MV-4-11 (cell line): ENCODE data around the gene DENND4A.

Source experiments
- DNase-seq: peaks from one replicate; lab custom pipeline; 2025; lab: John Stamatoyannopoulos, UW

The DENND4A gene

GRCh38 chr15:65792138-65792987 is at the start of gene DENND4A:
DENND4A (minus strand) TSS chr15:65792293; CDS start chr15:65756450, 35,843 bp downstream.
- DNase-seq, result peak; percentile 97

DNA sequence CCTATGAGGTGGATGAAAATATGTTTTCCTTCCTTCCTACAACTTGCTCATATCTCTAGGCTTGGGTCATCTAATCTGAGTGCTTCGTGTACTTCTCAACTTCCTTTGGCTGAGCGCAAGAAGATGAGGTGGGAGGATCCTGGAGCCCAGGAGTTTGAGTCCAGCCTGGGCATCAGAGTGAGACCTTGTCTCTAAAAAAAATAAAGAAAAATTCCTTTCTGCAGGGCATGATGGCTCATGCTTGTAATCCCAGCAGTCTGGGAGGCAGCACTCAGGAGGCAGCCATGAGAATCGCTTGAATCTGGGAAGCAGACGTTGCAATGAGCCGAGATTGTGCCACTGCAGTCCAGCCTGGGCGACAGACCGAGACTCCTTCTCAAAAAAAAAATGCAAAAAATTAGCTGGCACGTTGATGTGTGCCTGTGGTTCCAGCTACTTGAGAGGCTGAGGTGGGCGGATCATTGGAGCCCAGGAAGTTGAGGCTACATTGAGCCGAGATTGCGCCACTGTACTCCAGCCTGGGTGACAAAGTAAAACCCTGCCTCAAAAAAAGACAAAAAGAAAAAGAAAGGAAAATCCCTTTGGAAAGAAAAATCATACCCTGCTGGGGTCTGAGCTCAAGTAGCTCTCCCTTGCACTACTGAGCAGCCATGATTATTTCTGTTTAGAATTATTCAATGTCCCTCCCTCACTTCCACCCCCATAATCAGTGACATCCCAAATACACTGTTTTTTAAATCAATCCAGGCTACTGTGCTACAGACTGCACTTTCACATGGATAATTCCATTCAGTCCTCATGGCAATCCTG is 49.2 kb upstream of the DENND4A start:
- peak; percentile 62 for DNase-seq

DNA sequence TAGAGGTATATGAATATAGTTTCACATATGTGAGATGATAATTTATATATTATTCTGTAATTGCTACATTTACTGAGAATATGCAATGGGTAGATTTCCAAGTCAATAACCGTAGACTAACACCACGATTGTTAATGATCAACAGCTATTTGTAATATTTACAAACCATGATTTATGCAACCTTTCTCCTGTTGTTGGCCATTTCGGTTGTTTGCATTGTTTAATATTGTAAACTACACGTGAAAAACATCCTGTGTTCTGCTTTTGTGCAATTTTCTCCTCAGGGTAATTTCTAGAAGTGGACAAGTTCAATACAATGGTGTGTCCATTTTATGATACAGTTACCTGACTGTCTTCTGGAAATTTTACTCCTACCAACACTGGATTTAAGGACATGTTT is 47.9 kb upstream of the DENND4A start:
- DNase-seq, result no peak

GRCh38 chr15:65839354-65839901 is 47.3 kb upstream of the DENND4A start:
- DNase-seq, result no peak

DNA sequence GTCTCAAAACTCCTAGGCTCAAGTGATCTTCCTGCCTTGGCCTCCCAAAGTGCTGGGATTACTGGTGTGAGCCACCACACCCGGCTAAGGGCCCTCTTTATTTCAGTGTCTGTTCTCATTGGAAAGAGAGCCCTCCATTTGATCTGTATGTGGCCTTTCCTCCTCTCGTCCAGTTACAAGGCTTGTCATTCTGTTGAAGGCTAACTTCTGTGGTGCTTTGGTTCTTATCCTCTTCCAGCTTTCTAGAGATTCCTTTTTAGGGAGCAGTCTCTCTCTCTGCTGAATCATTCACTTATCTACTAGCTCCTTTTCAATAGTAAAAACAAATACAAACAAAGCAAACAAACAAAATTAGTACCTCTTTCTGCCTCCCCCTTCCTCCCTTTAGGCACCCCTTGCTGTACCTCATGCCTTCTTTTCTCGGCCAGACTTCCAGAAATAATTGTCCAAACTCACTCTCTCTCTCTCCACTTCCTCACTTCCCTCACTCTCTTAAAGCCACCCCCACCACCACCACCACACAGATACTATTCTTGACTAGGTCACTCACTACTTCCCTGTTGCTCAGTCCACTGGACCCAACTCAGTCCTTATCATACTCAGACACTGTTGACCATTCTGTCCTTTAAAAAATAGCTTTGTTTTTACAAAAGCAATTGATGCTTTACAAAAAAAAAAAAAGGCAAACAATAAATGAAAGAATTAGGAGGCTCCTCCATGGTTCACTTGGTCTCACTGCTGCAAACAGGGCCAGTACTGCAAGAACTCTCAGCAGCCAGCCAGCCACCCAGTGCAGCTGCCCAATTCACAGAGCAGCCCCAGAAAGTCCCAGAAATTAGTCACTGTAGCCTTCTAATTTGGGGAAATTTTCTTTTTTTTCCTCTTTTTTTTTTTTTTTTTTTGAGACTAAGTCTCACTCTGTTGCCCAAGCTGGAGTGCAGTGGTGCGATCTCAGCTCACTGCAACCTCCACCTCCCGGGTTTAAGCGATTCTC is 45.5 kb upstream of the DENND4A start:
- DNase-seq, result peak; percentile 67

- no peak for DNase-seq
These were observed 44.6 kb upstream of the DENND4A start for GRCh38 chr15:65836665-65837064.

GRCh38 chr15:65835447-65835846 is 43.4 kb upstream of the DENND4A start:
- DNase-seq, result peak; percentile 40

- no peak for DNase-seq
These were observed 42.6 kb upstream of the DENND4A start for GRCh38 chr15:65834603-65835282.

GRCh38 chr15:65833501-65834205 is 41.6 kb upstream of the DENND4A start:
- DNase-seq, result no peak

DNA sequence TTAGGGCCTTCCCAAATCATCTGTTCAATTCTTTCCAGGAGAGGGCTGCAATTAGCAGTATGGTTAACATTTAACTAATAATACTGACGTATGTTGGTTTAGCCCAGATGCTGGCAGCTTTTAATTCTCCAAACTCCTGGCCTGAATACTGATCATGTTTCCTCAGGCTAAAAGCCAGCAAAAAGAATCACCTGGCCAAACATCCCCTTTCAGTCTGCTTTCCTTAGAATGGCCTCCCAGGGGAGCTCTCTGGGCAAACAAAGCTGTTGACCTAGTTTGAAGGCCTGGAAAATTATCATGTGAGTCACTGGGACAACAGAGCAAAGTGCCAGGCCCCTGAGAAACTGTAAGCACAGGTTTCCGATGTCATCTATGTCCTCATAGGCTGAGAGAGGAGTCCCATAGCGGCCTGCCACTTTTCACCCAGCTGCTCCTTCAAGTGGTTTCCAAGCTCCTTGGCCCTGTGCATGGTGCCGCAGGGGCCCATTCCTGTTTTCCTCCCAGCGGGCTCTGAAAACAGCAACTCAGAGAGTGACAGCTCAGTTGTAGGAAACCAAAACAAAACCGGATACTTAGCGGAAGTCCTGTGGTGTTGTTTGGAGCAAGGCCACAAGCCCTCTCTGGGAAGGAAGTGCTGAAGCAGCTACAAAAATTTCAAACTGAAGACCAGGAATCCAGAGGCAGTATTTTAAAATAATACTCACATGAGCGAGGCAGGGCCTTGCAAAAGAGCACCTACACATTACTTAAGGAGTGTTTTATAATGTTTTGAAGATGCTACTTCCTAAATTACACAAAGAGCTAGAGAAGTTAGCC is 40.7 kb upstream of the DENND4A start:
- DNase-seq, result peak; percentile 91

- no peak for DNase-seq
These were observed 37.2 kb upstream of the DENND4A start for GRCh38 chr15:65829130-65829764.

DNA sequence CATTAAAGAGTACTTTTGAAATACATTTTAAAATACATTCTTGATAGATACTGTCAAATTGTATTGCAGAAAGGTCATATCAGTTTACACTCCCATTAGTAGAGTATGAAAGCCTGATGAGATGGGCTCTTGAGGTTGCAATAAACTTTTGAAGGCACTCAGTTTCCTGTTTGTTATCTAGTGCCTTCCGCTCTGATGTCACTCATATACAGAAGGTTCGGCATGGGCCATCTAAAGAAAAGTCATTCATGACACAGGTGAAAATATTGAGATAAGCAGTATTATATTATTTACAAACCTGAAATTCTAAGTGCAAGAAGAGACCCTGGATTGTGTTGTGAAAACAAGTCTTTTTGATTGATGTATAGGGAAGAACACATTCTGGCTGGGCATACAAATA is 36.5 kb upstream of the DENND4A start:
- DNase-seq, result no peak

DNA sequence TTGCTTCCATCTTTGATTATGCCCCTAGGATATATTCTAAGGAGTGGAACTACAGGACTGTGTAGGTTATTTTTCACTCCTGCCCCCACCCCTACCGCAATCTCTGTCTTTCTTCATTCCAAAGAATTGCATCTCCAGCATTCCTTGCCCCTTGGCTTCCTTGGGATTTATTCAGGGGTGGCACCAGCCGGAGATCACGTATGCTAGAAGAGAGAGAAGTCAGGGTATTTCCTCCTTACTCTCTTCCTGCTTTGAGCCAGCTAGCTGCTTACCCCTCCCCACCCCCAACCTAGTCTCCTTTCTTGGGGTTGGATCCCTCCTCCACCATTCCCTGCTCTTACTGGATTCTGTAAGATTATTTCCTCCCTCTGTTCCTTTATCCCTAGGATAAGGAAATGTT is 35.0 kb upstream of the DENND4A start:
- DNase-seq, result no peak

DNA sequence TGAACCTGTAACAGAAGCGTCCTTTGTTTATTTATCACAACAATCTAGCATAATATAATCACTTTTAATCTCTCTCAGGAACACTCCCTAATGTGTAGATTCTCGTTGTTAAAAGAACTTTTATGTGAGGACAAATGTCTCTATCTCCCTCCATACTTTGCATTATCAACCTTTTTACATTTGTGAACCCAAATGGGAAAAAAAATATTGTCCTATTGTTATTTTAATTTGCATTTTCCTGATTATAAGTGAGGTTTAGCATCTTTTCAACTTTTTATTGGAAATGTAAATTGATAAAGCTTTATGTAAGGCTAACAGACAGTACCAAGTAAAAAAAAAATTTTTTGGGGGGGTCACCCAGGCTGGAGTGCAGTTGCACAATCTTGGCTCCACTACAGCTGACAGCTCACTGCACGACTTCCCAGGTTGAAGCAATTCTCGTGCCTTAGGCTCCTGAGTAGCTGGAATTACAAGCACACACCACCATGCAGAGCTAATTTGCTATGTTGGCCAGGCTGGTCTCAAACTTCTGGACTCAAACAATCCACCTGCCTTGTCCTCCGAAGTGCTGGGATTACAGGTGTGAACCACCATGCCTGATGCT is 33.0 kb upstream of the DENND4A start:
- DNase-seq, result no peak

DNA sequence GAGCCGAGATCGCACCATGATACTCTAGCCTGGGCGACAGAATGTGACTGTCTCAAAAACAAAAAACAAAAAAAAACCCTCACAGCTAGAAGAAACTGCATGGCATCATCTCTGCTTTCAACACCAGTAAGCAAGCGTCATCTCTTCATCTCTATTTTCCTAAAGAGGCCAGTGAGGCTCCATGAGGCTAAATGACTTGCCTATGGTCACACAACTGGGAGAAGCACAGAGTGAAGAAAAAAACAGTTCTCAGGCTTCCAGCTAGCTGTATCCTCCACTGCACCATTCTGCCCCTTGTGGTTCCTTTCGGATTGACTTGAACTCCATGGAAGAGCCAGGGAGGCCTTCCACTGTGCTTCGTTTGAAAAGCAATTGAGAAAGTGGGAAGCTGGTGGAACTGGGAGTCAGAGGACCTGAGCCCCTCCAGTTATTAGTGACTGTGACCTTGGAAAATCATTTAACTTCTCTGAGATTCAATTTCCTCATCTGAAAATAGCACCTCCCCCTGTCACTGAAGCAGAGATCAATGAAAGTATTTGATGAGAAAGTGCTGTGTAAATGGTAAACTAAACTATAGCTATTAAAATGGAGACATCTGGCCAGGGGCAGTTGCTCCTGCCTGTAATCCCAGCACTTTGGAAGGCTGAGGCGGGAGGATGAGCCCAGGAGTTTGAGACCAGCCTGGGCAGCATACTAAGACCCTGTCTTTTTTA is 32.1 kb upstream of the DENND4A start:
- DNase-seq, result peak; percentile 49

- no peak for DNase-seq
These were observed 30.2 kb upstream of the DENND4A start for GRCh38 chr15:65822316-65822715.

- DNase-seq, result no peak
These were observed 29.0 kb upstream of the DENND4A start for GRCh38 chr15:65821070-65821469.

- peak; percentile 33 for DNase-seq
These were observed 27.5 kb upstream of the DENND4A start for GRCh38 chr15:65819563-65819960.
